HG03196 (cell line): ENCODE measurements around the gene MACROD1.

Source experiments
- ATAC-seq: cut with Tn5 transposase; IDR thresholded peaks from one replicate; pipeline ENCODE4 v1.9.1; 2021; ENCODE audit not compliant: unreplicated experiment

MACROD1 gene

GRCh38 chr11:64131683-64132190 is 34.2 kb downstream of the MACROD1 start:
- ATAC-seq: no peak

GRCh38 chr11:64130618-64131017 is 35.3 kb downstream of the MACROD1 start:
- no peak for ATAC-seq

- ATAC-seq: no peak
These were observed 36.5 kb downstream of the MACROD1 start for GRCh38 chr11:64129403-64129802.

- no peak for ATAC-seq
These were observed 37.5 kb downstream of the MACROD1 start for GRCh38 chr11:64128255-64129006.

- ATAC-seq: no peak
These were observed 38.4 kb downstream of the MACROD1 start for GRCh38 chr11:64127267-64128072.

GRCh38 chr11:64126796-64127195 is 39.1 kb downstream of the MACROD1 start:
- no peak for ATAC-seq

- ATAC-seq: no peak
These were observed 39.5 kb downstream of the MACROD1 start for GRCh38 chr11:64126371-64126770.

- ATAC-seq: no peak
These were observed 40.2 kb downstream of the MACROD1 start for GRCh38 chr11:64125676-64126075.

- no peak for ATAC-seq
These were observed 41.8 kb downstream of the MACROD1 start for GRCh38 chr11:64124147-64124546.

GRCh38 chr11:64123679-64124078 is 42.2 kb downstream of the MACROD1 start:
- ATAC-seq: no peak

GRCh38 chr11:64122411-64123410 is 43.2 kb downstream of the MACROD1 start:
- no peak for ATAC-seq

GRCh38 chr11:64121663-64122410 is 44.1 kb downstream of the MACROD1 start:
- no peak for ATAC-seq

- ATAC-seq: no peak
These were observed 44.9 kb downstream of the MACROD1 start for GRCh38 chr11:64120951-64121569.

GRCh38 chr11:64119700-64120099 is 46.2 kb downstream of the MACROD1 start:
- ATAC-seq: no peak

GRCh38 chr11:64118876-64119665 is 46.8 kb downstream of the MACROD1 start:
- ATAC-seq: no peak

- ATAC-seq: no peak
These were observed 48.0 kb downstream of the MACROD1 start for GRCh38 chr11:64117763-64118459.

GRCh38 chr11:64115531-64116522 is 50.1 kb downstream of the MACROD1 start:
- no peak for ATAC-seq
